Neural cell (in vitro differentiated cells): Measurements from ENCODE around the gene KIF12. TPM values are rescaled to one million over a fixed set of nuclear protein-coding genes. Genes with fewer than 3 reads are reported as not detected.

ENCODE experiments used
- H2AFZ ChIP-seq: fragments of 200-600, 300-800 bp; sonication (generic), shearing (Covaris generic); 2 replicates; pipeline ENCODE4 v1.6.0; 2014; ENCODE audit warnings: low read depth, mild to moderate bottlenecking, antibody characterized with exemption, low read length, moderate library complexity
- H3F3A ChIP-seq: fragments of 200-600 bp; shearing (Covaris generic); 2 replicates; pipeline ENCODE4 v1.6.1; 2016; ENCODE audit warnings: mild to moderate bottlenecking, moderate library complexity, mixed read lengths, antibody characterized with exemption, low read length; ENCODE audit not compliant: insufficient read depth, poor library complexity, severe bottlenecking
- H3K27ac ChIP-seq: fragments of 200-600, 300-800 bp; sonication (generic), shearing (Covaris generic); 2 replicates; pipeline ENCODE4 v1.5.1; 2014; ENCODE audit warnings: mild to moderate bottlenecking, low read length, moderate library complexity
- H3K27me3 ChIP-seq: fragments of 300-800, 200-600 bp; sonication (generic), shearing (Covaris generic); 2 replicates; pipeline ENCODE4 v1.6.0; 2014; ENCODE audit warnings: mild to moderate bottlenecking, low read depth, low read length, moderate library complexity; ENCODE audit not compliant: insufficient read depth
- H3K36me3 ChIP-seq: fragments of 300-800, 200-600 bp; sonication (generic), shearing (Covaris generic); 2 replicates; pipeline ENCODE4 v1.5.1; 2014; ENCODE audit warnings: mild to moderate bottlenecking, antibody characterized with exemption, low read length, moderate library complexity; ENCODE audit not compliant: insufficient read depth
- H3K4me2 ChIP-seq: fragments of 300-800, 200-600 bp; sonication (generic), shearing (Covaris generic); 2 replicates; pipeline ENCODE4 v1.6.0; 2014; ENCODE audit warnings: mild to moderate bottlenecking, low read length
- H3K4me3 ChIP-seq: fragments of 300-800, 200-600 bp; sonication (generic), shearing (Covaris generic); 2 replicates; pipeline ENCODE4 v1.5.1; 2014; ENCODE audit warnings: mild to moderate bottlenecking, low read length, moderate library complexity
- H3K79me2 ChIP-seq: fragments of 200-600 bp; shearing (Covaris generic); replicated peaks from 2 replicates; pipeline ENCODE4 v1.6.0; 2014; ENCODE audit warnings: mild to moderate bottlenecking, low read length, moderate library complexity; ENCODE audit not compliant: insufficient read depth
- H3K9ac ChIP-seq: fragments of 300-800, 200-600 bp; sonication (generic), shearing (Covaris generic); 2 replicates; pipeline ENCODE4 v1.6.1; 2016; ENCODE audit warnings: mild to moderate bottlenecking, low read length, mixed read lengths
- H3K9me2 ChIP-seq: fragments of 200-600 bp; shearing (Covaris generic); 2 replicates; pipeline ENCODE4 v1.6.1; 2016; ENCODE audit warnings: mild to moderate bottlenecking, low read length, mixed read lengths; ENCODE audit not compliant: insufficient read depth
- H3K9me3 ChIP-seq: fragments of 200-600, 300-800 bp; sonication (generic), shearing (Covaris generic); 2 replicates; pipeline ENCODE4 v1.6.1; 2016; ENCODE audit warnings: mild to moderate bottlenecking, mixed run types, low read length, moderate library complexity, mixed read lengths
- H4K20me1 ChIP-seq: fragments of 200-600 bp; shearing (Covaris generic); 2 replicates; pipeline ENCODE4 v1.6.1; 2016; ENCODE audit warnings: mild to moderate bottlenecking, mixed run types; ENCODE audit not compliant: insufficient read depth
- CTCF ChIP-seq: fragments of 450-650 bp; IDR thresholded peaks from 2 replicates; pipeline ENCODE4 v1.5.1; 2014; ENCODE audit warnings: antibody characterized with exemption, mild to moderate bottlenecking, moderate library complexity; ENCODE audit not compliant: poor library complexity, severe bottlenecking
- EP300 ChIP-seq: fragments of 450-650 bp; conservative IDR thresholded peaks from 2 replicates; pipeline ENCODE4 v1.6.1; 2014; ENCODE audit warnings: antibody characterized with exemption, mild to moderate bottlenecking, moderate library complexity; ENCODE audit not compliant: poor library complexity, severe bottlenecking
- EZH2 ChIP-seq: fragments of 200-600, 300-800 bp; shearing (Covaris generic), sonication (generic); IDR thresholded peaks from 2 replicates; pipeline ENCODE4 v1.6.1; 2014; ENCODE audit warnings: antibody characterized with exemption, low read length, borderline replicate concordance, mild to moderate bottlenecking; ENCODE audit not compliant: insufficient read depth, poor library complexity, severe bottlenecking
- MXI1 ChIP-seq: fragments of 450-650 bp; conservative IDR thresholded peaks from 2 replicates; pipeline ENCODE4 v1.6.1; 2014; ENCODE audit warnings: antibody characterized with exemption, mild to moderate bottlenecking; ENCODE audit not compliant: poor library complexity, severe bottlenecking
- POLR2AphosphoS5 ChIP-seq: IDR thresholded peaks from 2 replicates; pipeline ENCODE4 v1.6.1; 2012
- RAD21 ChIP-seq: fragments of 450-650 bp; conservative IDR thresholded peaks from 2 replicates; pipeline ENCODE4 v1.6.1; 2014; ENCODE audit warnings: antibody characterized with exemption, mild to moderate bottlenecking, moderate library complexity
- REST ChIP-seq: IDR thresholded peaks from 2 replicates; pipeline ENCODE4 v1.6.1; 2012; ENCODE audit warnings: borderline replicate concordance
- SMC3 ChIP-seq: fragments of 450-650 bp; conservative IDR thresholded peaks from 2 replicates; pipeline ENCODE4 v1.6.1; 2014; ENCODE audit warnings: antibody characterized with exemption, mild to moderate bottlenecking, moderate library complexity; ENCODE audit not compliant: poor library complexity
- TAF1 ChIP-seq: IDR thresholded peaks from 2 replicates; pipeline ENCODE4 v1.6.1; 2012; ENCODE audit warnings: low read depth
- polyA plus RNA-seq: library from polyadenylated mRNA; depleted of rRNA; stranded (reverse); fragments of >200 nt; gene quantifications from 2 replicates; pipeline ENCODE4 v1.2.3, GENCODE V29; 2014

KIF12 gene
- polyA plus RNA-seq, 1 donor from 2014 or later: not detected

- Histone ChIP-seq H3K9me3 (no peaks in the 10 kb centered on the region), H3K27me3 (no peaks in the 10 kb centered on the region), H3K9ac (no peak overlapping the region), H3K4me3 (no peak overlapping the region), H3F3A (no peaks in the 10 kb centered on the region), H4K20me1 (no peaks in the 10 kb centered on the region), H3K79me2 (no peaks in the 10 kb centered on the region), H3K27ac (no peak overlapping the region), H3K36me3 (no peaks in the 10 kb centered on the region), H3K9me2 (no peaks in the 10 kb centered on the region), H3K4me2 (no peak overlapping the region), H2AFZ (no peak overlapping the region)
- TF ChIP-seq CTCF (no peak), TAF1 (no peak), POLR2AphosphoS5 (no peak), EZH2 (no peak), EP300 (no peak), SMC3 (no peak), MXI1 (no peak), REST (no peak), RAD21 (no peak)
Observed at GRCh38 chr9:114121227-114122135, 22.4 kb upstream of the KIF12 start.

- TF ChIP-seq CTCF (no peak), RAD21 (no peak), MXI1 (no peak), REST (no peak), TAF1 (no peak), SMC3 (no peak), POLR2AphosphoS5 (no peak), EP300 (no peak), EZH2 (no peak)
- Histone ChIP-seq H3K79me2 (no peaks in the 10 kb centered on the region), H2AFZ (no peak overlapping the region), H3K4me3 (no peak overlapping the region), H3K9me2 (no peaks in the 10 kb centered on the region), H3K36me3 (no peaks in the 10 kb centered on the region), H3F3A (no peaks in the 10 kb centered on the region), H3K4me2 (no peak overlapping the region), H3K9ac (no peak overlapping the region), H3K9me3 (no peaks in the 10 kb centered on the region), H4K20me1 (no peaks in the 10 kb centered on the region), H3K27me3 (no peaks in the 10 kb centered on the region), H3K27ac (no peak overlapping the region)
Observed at GRCh38 chr9:114120192-114121014, 21.3 kb upstream of the KIF12 start.
